T-cell (primary cell): ENCODE results near the gene ELL3. TPM values are rescaled to one million over a fixed set of nuclear protein-coding genes. Genes with fewer than 3 reads are reported as not detected.

ENCODE experiments used
- ATAC-seq, 4 experiments: fragments of 200-7000 bp in 3 of 4; fragments of 150-1000 bp in 1 of 4; cut with Tn5 transposase; replicated peaks in 1 of 4; 1 replicate in 3 of 4; 2 replicates in 1 of 4; pipeline ENCODE4 v1.10.0; 2021; ENCODE audit warnings: moderate library complexity in 3 of 4, mild to moderate bottlenecking in 2 of 4, moderate number of reproducible peaks in 1 of 4
- CTCF ChIA-PET, 2 donors: fragments of 300-600 bp; sonication (Branson Sonifier 250); formaldehyde crosslinking; loops; one replicate each; lab custom pipeline; 2022; ENCODE audit warnings: antibody characterized with exemption in 2 of 2; lab: Charles Lee
- POLR2A ChIA-PET, 2 donors: fragments of 300-600 bp; sonication (Branson Sonifier 250); formaldehyde crosslinking; loops; one replicate each; lab custom pipeline; 2022; ENCODE audit warnings: antibody characterized with exemption in 2 of 2; lab: Charles Lee
- DNase-seq, 35 experiments: peaks; one replicate each; pipeline versions ENCODE4 v3.0.0 to v3.0.0-alpha.2; 2013 to 2023
- H3K27ac ChIP-seq: one replicate; pipeline ENCODE4 v1.5.1; 2013; ENCODE audit warnings: low read length
- H3K27me3 ChIP-seq, 2 experiments: replicated peaks in 1 of 2; 1 replicate in 1 of 2; 2 replicates in 1 of 2; pipeline versions ENCODE4 v1.6.1 to v1.7.0; 2013; ENCODE audit warnings: low read length in 1 of 2, mixed read lengths in 1 of 2; ENCODE audit not compliant: control insufficient read depth in 2 of 2, insufficient read depth in 2 of 2; ENCODE audit errors: extremely low read depth in 1 of 2
- H3K36me3 ChIP-seq, 2 donors: 1 replicate in 1 of 2; 2 replicates in 1 of 2; pipeline versions ENCODE4 v1.6.1 to v1.7.0; 2013; ENCODE audit warnings: low read length in 1 of 2; ENCODE audit not compliant: control insufficient read depth in 2 of 2, insufficient read depth in 1 of 2; ENCODE audit errors: extremely low read depth in 1 of 2
- H3K4me1 ChIP-seq, 2 experiments: 1 replicate in 1 of 2; 2 replicates in 1 of 2; pipeline versions ENCODE4 v1.6.1 to v1.7.0; 2013; ENCODE audit warnings: low read length in 2 of 2, mixed read lengths in 1 of 2; ENCODE audit not compliant: insufficient read depth in 2 of 2, control insufficient read depth in 1 of 2; ENCODE audit errors: extremely low read depth in 1 of 2
- H3K4me3 ChIP-seq, 2 donors: 1 replicate in 1 of 2; 2 replicates in 1 of 2; pipeline versions ENCODE4 v1.5.1 to v1.7.0; 2013; ENCODE audit warnings: mild to moderate bottlenecking in 2 of 2, low read length in 1 of 2, moderate library complexity in 1 of 2; ENCODE audit not compliant: control insufficient read depth in 1 of 2; ENCODE audit errors: extremely low read depth in 1 of 2
- H3K9me3 ChIP-seq: 2 replicates; pipeline ENCODE4 v1.7.0; 2013
- H3K27ac Mint-ChIP-seq, 2 donors: one replicate each; pipeline ENCODE4 v1.8.0; 2020 to 2021; ENCODE audit warnings: mild to moderate bottlenecking in 2 of 2, mixed read lengths in 2 of 2
- H3K27me3 Mint-ChIP-seq, 2 donors: one replicate each; pipeline ENCODE4 v1.8.0; 2021 to 2022; ENCODE audit warnings: mixed read lengths in 2 of 2
- H3K36me3 Mint-ChIP-seq: one replicate; pipeline ENCODE4 v1.8.0; 2021; ENCODE audit warnings: mixed read lengths
- H3K4me1 Mint-ChIP-seq, 3 donors: one replicate each; pipeline ENCODE4 v1.8.0; 2020 to 2022; ENCODE audit warnings: mixed read lengths in 3 of 3, mild to moderate bottlenecking in 1 of 3
- H3K4me3 Mint-ChIP-seq, 3 donors: one replicate each; pipeline ENCODE4 v1.8.0; 2020 to 2022; ENCODE audit warnings: mild to moderate bottlenecking in 3 of 3, mixed read lengths in 3 of 3, moderate library complexity in 3 of 3
- H3K9me3 Mint-ChIP-seq, 3 donors: one replicate each; pipeline ENCODE4 v1.8.0; 2020 to 2022; ENCODE audit warnings: mixed read lengths in 3 of 3
- WGBS: methylation state at CpG from one replicate; pipeline ENCODE4 v1.1.5; 2013; ENCODE audit warnings: missing lambda C conversion rate; ENCODE audit not compliant: insufficient coverage; 5-methylcytosine and 5-hydroxymethylcytosine counted together
- total RNA-seq, 35 experiments: library from RNA in 6 of 35; stranded (reverse) in 6 of 35; fragments of 120-200 nt in 1 of 35; gene quantifications; one replicate each; pipeline versions ENCODE4 v1.2.1 to v1.2.4 and lab custom pipeline; 2013 to 2026

The ELL3 gene
- total RNA-seq, 5 donors from 2014 or later (not counting 1 experiment from before 2014, with no cell fraction given): 0.80 to 6.5 (median 2.2) TPM

DNA sequence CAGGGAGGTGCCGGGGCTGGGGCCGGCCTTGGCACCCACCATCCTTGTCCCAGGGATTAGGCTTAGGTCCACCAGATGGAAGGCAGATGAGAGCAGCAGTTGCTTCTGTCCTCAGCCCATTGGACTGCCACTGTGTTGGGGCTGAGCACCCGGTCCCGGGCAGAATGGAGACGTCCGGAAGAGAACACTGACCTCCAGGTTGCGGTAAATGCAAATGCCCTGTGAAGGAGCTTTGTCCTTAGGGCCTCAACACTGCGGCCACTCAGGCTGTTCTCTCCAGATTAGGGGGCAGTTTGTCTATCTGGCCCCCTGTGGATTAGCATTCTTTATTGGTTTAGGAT is 23.1 kb upstream of the ELL3 start, which contains the start of gene SERINC4:
TSS of gene SERINC4 (minus strand) at position 276 of the 341 bp plus-strand sequence. CDS start at position 42, 234 bp downstream.
- ATAC-seq (no peak), DNase-seq (no peak)
- ChIA-PET POLR2A (interaction anchor here in 1 of 2 donors (1.2 kb wide), 2 partner anchors 22 to 25 kb away, joined by 4 to 11 read pairs; partner anchors contain the start of gene MFAP1), CTCF (interaction anchor here (0.6 to 1.4 kb wide), 2 partner anchors 10 to 25 kb away, joined by 5 read pairs; partner anchors contain the start of gene MFAP1 (in 1 of the 2))
- H3K4me3 Mint-ChIP-seq: peak within 1 kb of the TSS; percentile 97 to 99 (median 99)
- peaks cover 55 to 60% (median 59%) of the 10 kb centered on the region in 3 donors for H3K4me1 Mint-ChIP-seq
- H3K36me3 ChIP-seq: peaks cover 7 to 61% of the 10 kb centered on the region in 2 donors
- no peaks in the 10 kb centered on the region for H3K27me3 Mint-ChIP-seq
- no peaks in the 10 kb centered on the region for H3K9me3 ChIP-seq
- H3K9me3 Mint-ChIP-seq: no peaks in the 10 kb centered on the region
- H3K36me3 Mint-ChIP-seq: peaks cover 49% of the 10 kb centered on the region
- H3K4me3 ChIP-seq: peak within 1 kb of the TSS; percentile 80 to 90
- H3K27me3 ChIP-seq: no peaks in the 10 kb centered on the region
- peak within 1 kb of the TSS; percentile 77 for H3K27ac ChIP-seq
- peak within 1 kb of the TSS; percentile 98 for H3K27ac Mint-ChIP-seq
- peaks cover 15 to 29% of the 10 kb centered on the region in 2 experiments for H3K4me1 ChIP-seq
- WGBS: 98% methylated on average over 8 of the region's 8 CpGs

DNA sequence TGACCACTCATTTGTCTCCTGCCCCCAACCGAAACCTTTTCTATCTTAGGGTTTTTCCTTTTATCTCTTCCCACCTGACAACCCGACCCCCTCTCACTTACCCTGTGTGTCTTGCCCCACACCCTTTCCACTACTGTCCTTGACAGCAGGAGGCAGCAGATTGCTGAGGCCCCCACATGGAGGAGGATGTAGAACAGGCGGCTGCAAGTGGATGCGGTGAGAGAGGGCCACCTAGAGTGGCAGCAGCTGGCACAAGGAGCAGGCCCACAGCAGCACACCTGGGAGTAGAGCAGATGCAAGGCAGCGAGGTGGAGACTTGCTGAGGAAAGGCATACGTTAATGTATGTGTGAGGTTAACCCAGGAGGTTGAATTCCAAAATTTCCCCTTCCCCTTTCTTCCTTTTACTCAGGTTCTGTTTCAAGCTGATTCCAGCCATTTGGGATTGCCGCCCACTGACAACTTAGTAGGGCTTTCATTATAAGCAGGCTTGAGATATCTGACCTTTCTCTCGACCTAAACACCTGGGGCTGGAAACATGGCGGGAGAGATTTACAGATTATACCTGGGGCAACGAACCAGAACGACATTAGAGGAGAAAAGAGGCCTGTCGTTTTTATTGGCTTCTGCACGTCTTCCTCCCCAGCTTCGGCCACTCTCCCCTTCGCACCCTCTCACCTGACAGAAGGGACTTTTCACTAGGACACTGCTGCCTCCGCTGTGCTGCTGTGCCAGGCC is 22.6 kb upstream of the ELL3 start:
- ChIA-PET CTCF (interaction anchor here in 1 of 2 donors (0.6 kb wide), 1 partner anchor 9 kb away, joined by 5 read pairs; no protein-coding TSS in a partner anchor), POLR2A (no interaction called here)
- H3K4me3 Mint-ChIP-seq: peak overlapping the region in 2 of 3 donors; percentile 9 to 97
- H3K27me3 Mint-ChIP-seq: no peaks in the 10 kb centered on the region
- no peaks in the 10 kb centered on the region for H3K9me3 Mint-ChIP-seq
- no peak overlapping the region for H3K4me3 ChIP-seq
- peaks cover 15 to 35% of the 10 kb centered on the region in 2 experiments for H3K4me1 ChIP-seq
- peak overlapping the region; percentile 98 for H3K27ac Mint-ChIP-seq
- peaks cover 51% of the 10 kb centered on the region for H3K36me3 Mint-ChIP-seq
- H3K36me3 ChIP-seq: peaks cover 5 to 61% of the 10 kb centered on the region in 2 donors
- H3K4me1 Mint-ChIP-seq: peaks cover 60 to 66% (median 64%) of the 10 kb centered on the region in 3 donors
- H3K27ac ChIP-seq: peak overlapping the region; percentile 77
- no peaks in the 10 kb centered on the region for H3K27me3 ChIP-seq
- H3K9me3 ChIP-seq: no peaks in the 10 kb centered on the region
- DNase-seq (no peak), ATAC-seq (no peak)
- 98% methylated on average over 12 of the region's 16 CpGs for WGBS

DNA sequence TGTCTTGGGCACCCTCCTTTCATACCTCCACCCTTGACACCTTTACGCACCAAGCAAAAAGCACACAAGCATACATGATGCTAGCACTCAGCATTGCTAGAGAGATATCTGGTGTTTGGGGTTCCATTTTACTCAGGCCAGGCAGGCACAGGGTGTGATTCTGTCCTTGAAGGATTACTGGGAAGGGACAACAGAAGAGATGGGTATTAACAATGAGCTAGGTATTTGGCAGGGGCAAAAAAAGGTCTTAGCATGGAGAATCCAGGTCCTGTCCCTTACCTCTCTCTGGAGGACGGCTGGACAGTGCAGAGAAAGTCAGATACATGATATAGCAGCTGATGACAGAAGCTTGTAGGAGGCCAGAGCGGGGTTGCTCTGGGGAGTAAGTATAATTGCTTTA is 19.8 kb upstream of the ELL3 start:
- no peak for DNase-seq
- Histone ChIP-seq H3K4me3 (no peak overlapping the region), H3K9me3 (no peaks in the 10 kb centered on the region), H3K27ac (no peak overlapping the region), H3K4me1 (peaks cover 29 to 53% of the 10 kb centered on the region in 2 experiments), H3K36me3 (peaks cover 5 to 57% of the 10 kb centered on the region in 2 donors), H3K27me3 (no peaks in the 10 kb centered on the region)
- ChIA-PET POLR2A (interaction anchor here (0.5 to 1.1 kb wide), 2 partner anchors 28 to 1656 kb away, joined by 3 to 5 read pairs; partner anchors contain the start of gene MFAP1 (in 1 of the 2)), CTCF (interaction anchor here (0.5 to 1.3 kb wide), 5 partner anchors 10 to 1827 kb away, joined by 3 to 5 read pairs (median 4); partner anchors contain the start of genes ELL3 (in 1 of the 2), GOLM2 (in 1 of the 2) and MFAP1 (in 1 of the 2))
- H3K27ac Mint-ChIP-seq: peak overlapping the region; percentile 40 to 68
- peaks cover 72 to 79% (median 77%) of the 10 kb centered on the region in 3 donors for H3K4me1 Mint-ChIP-seq
- H3K36me3 Mint-ChIP-seq: peaks cover 58% of the 10 kb centered on the region
- H3K4me3 Mint-ChIP-seq: no peak overlapping the region
- H3K27me3 Mint-ChIP-seq: no peaks in the 10 kb centered on the region
- ATAC-seq: no peak
- no CpG with 5 or more reads among the region's 3 CpGs for WGBS
- H3K9me3 Mint-ChIP-seq: no peaks in the 10 kb centered on the region

DNA sequence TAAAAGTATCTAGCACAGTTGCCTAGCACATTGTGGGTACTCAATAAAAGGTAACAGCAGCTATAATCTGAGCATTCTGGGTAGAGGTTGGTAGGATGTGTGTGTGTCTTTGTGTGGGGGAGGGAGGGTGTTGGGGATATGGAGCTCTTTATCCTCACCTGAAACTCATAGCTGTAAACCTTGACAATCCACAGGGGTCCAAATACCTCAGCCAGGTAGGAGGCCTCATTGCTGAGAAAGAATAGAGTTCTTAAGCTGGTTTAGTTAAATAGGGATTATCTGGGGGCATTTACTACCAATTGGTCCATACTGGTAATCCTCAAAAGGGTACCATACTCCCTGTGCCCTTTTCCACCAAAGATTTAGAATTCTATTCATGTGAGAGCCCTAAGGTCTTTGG is 19.2 kb upstream of the ELL3 start:
- CTCF ChIA-PET: interaction anchor here (0.6 to 1.3 kb wide), 4 partner anchors 10 to 736 kb away, joined by 3 to 4 read pairs (median 3); partner anchors contain the start of gene MFAP1 (in 1 of the 2)

DNA sequence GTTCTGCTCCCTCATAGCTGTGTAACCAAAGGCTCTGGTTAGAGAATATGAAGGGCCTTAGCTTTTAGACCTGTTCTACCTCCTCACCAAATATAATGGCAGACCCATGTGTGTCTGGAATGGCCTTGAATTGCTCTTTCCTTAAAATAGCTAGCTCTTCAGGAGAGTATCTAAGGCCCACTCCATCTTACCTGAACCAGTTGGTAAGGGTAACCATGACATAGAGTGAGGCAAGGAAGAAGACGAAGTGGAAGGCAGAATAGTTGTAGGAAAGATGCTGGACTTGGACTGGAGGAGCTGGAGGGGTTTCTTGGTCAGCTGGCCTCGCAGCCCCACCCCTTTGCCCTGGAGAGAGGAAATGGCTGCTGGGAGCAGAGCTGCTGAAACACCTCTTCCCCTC is 18.4 kb upstream of the ELL3 start:
- Histone ChIP-seq H3K36me3 (peaks cover 5 to 57% of the 10 kb centered on the region in 2 donors), H3K4me3 (no peak overlapping the region), H3K9me3 (no peaks in the 10 kb centered on the region), H3K27ac (no peak overlapping the region), H3K27me3 (no peaks in the 10 kb centered on the region), H3K4me1 (peaks cover 22 to 45% of the 10 kb centered on the region in 2 experiments)
- DNase-seq: no peak
- ATAC-seq: no peak
- peaks cover 58 to 69% (median 67%) of the 10 kb centered on the region in 3 donors for H3K4me1 Mint-ChIP-seq
- no peaks in the 10 kb centered on the region for H3K27me3 Mint-ChIP-seq
- ChIA-PET POLR2A (interaction anchor here (0.6 to 1.1 kb wide), 3 partner anchors 18 to 43 kb away, joined by 3 to 4 read pairs (median 3); no protein-coding TSS in a partner anchor), CTCF (interaction anchor here in 1 of 2 donors (0.6 to 0.8 kb wide), 2 partner anchors 30 to 982 kb away, joined by 3 to 4 read pairs; no protein-coding TSS in a partner anchor)
- H3K9me3 Mint-ChIP-seq: no peaks in the 10 kb centered on the region
- H3K36me3 Mint-ChIP-seq: peaks cover 51% of the 10 kb centered on the region
- peak overlapping the region; percentile 12 to 66 for H3K27ac Mint-ChIP-seq
- H3K4me3 Mint-ChIP-seq: no peak overlapping the region
- no CpG with 5 or more reads among the region's 2 CpGs for WGBS

More for the DNA sequence above, 19.2 kb upstream of the ELL3 start:
- H3K36me3 Mint-ChIP-seq: peaks cover 55% of the 10 kb centered on the region
- H3K27ac Mint-ChIP-seq: peak overlapping the region in 1 of 2 donors; percentile 8
- no peaks in the 10 kb centered on the region for H3K9me3 Mint-ChIP-seq
- H3K4me1 Mint-ChIP-seq: peaks cover 66 to 76% (median 74%) of the 10 kb centered on the region in 3 donors
- Histone ChIP-seq H3K27ac (no peak overlapping the region), H3K4me3 (no peak overlapping the region), H3K36me3 (peaks cover 5 to 57% of the 10 kb centered on the region in 2 donors), H3K27me3 (no peaks in the 10 kb centered on the region), H3K9me3 (no peaks in the 10 kb centered on the region), H3K4me1 (peaks cover 24 to 51% of the 10 kb centered on the region in 2 experiments)
- POLR2A ChIA-PET: interaction anchor here (0.5 to 0.6 kb wide), 3 partner anchors 17 to 1656 kb away, joined by 3 to 5 read pairs (median 3); no protein-coding TSS in a partner anchor
- ATAC-seq (no peak), DNase-seq (no peak)
- H3K4me3 Mint-ChIP-seq: no peak overlapping the region
- no peaks in the 10 kb centered on the region for H3K27me3 Mint-ChIP-seq
